ENCODE data around the gene SLC25A24.
"Not testable (repeated sequence)": the region's sequence is repeated elsewhere in the genome, so short reads cannot be mapped to it uniquely, and the experiment has no call there.

SLC25A24 gene

DNA sequence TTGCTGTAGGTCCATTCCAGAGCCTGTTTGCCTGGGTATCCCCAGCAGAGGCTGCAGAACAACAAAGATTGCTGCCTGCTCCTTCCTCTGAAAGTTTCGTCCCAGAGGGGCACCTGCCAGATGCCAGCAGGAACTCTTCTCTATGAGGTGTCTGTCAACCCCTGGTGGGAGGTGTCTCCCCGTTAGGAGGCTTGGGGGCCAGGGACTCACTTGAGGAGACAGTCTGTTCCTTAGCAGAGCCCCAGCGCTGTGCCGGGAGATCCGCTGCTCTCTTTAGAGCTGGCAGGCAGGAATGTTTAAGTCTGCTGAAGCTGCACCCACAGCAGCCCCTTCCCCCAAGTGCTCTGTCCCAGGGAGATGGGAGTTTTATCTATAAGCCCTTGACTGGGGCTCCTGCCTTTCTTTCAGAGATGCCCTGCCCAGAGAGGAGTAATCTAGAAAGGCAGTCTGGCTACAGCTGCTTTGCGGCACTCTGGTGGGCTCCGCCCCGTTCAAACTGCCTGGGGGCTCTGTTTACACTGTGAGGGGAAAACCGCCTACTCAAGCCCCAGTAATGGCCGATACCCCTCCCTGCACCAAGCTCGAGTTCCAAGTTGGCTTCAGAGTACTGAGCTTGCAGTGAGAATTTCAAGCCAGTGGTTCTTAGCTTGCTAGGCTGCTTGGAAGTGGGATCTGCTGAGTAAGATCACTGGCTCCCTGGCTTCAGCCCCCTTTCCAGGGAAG lies 8.7 kb upstream of the SLC25A24 start:
- no peaks in the 10 kb centered on the region for H3K79me2 ChIP-seq (ENCODE audit: control insufficient read depth, low read length)
- H3K4me1 ChIP-seq (ENCODE audit: control insufficient read depth, low read length), result no peaks in the 10 kb centered on the region
- H4K20me1 ChIP-seq (ENCODE audit: control insufficient read depth, insufficient read depth, low read depth, low read length), result no peaks in the 10 kb centered on the region
- H3F3A ChIP-seq (ENCODE audit: control insufficient read depth, insufficient read depth), result no peaks in the 10 kb centered on the region
- no peak overlapping the region for H3K27ac ChIP-seq (ENCODE audit: low read depth, low read length)
- no peak overlapping the region for H3K4me2 ChIP-seq (ENCODE audit: low read length)
- H3K9me3 ChIP-seq (ENCODE audit: control insufficient read depth, insufficient read depth, low read length), result no peaks in the 10 kb centered on the region
- H3K36me3 ChIP-seq (ENCODE audit: control insufficient read depth, low read length), result no peaks in the 10 kb centered on the region
- no peak for TF ChIP-seq EZH2phosphoT487 (IDR thresholded peaks at IDR 0.05; ENCODE audit: borderline replicate concordance, low read length)
- TF ChIP-seq, protein P1, sequence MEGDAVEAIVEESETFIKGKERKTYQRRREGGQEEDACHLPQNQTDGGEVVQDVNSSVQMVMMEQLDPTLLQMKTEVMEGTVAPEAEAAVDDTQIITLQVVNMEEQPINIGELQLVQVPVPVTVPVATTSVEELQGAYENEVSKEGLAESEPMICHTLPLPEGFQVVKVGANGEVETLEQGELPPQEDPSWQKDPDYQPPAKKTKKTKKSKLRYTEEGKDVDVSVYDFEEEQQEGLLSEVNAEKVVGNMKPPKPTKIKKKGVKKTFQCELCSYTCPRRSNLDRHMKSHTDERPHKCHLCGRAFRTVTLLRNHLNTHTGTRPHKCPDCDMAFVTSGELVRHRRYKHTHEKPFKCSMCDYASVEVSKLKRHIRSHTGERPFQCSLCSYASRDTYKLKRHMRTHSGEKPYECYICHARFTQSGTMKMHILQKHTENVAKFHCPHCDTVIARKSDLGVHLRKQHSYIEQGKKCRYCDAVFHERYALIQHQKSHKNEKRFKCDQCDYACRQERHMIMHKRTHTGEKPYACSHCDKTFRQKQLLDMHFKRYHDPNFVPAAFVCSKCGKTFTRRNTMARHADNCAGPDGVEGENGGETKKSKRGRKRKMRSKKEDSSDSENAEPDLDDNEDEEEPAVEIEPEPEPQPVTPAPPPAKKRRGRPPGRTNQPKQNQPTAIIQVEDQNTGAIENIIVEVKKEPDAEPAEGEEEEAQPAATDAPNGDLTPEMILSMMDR (IDR thresholded peaks at IDR 0.05; ENCODE audit: low read depth, low read length, poor library complexity, severe bottlenecking), result no peak
- H3K9me2 ChIP-seq (replicated peaks; ENCODE audit: control insufficient read depth, low read length), result no peaks in the 10 kb centered on the region
- no peaks in the 10 kb centered on the region; the same call in 1 of the 2 replicates for H3K27me3 ChIP-seq (ENCODE audit: control insufficient read depth, low read length)
- no peak overlapping the region for H3K4me3 ChIP-seq (ENCODE audit: low read length)

DNA sequence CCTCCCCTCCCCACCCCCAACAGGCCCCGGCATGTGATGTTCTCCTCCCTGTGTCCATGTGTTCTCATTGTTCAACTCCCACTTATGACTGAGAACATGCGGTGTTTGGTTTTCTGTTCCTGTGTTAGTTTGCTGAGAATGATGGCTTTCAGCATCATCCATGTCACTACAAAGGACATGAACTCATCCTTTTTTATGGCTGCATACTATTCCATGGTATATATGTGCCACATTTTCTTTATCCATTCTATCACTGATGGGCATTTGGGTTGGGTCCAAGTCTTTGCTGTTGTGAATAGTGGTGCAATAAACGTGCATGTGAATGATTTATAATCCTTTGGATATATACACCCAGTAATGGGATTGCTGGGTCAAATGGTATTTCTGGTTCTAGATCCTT lies 3.4 kb upstream of the SLC25A24 start:
- not testable (repeated sequence) for H3K4me3 ChIP-seq (ENCODE audit: low read length); H3K9me3 ChIP-seq (ENCODE audit: control insufficient read depth, insufficient read depth, low read length); H3K9me2 ChIP-seq (replicated peaks; ENCODE audit: control insufficient read depth, low read length); H4K20me1 ChIP-seq (ENCODE audit: control insufficient read depth, insufficient read depth, low read depth, low read length); H3K4me2 ChIP-seq (ENCODE audit: low read length); H3K36me3 ChIP-seq (ENCODE audit: control insufficient read depth, low read length); H3K27ac ChIP-seq (ENCODE audit: low read depth, low read length); H3K27me3 ChIP-seq (ENCODE audit: control insufficient read depth, low read length)
- Histone ChIP-seq H3F3A (ENCODE audit: control insufficient read depth, insufficient read depth) (peaks cover 11% of the 10 kb centered on the region), H3K79me2 (ENCODE audit: control insufficient read depth, low read length) (peaks cover 14% of the 10 kb centered on the region), H3K4me1 (ENCODE audit: control insufficient read depth, low read length) (peaks cover 17% of the 10 kb centered on the region)

DNA sequence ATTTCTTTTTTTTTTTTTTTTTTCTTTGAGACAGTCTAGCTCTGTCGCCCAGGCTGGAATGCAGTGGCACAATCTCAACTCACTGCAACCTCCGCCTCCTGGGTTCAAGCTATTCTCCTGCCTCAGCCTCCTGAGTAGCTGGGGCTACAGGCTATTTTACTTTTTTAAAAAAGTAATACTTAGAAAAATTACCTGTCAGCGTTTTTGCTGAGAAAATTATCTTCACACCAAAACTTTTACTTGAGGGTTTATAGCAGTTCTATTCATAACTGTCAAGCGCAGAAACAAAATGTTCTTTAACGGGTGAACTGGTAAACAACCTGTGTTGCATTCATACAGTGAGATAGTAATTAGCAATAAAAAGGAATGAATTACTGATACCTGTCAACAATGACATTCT lies 1.5 kb upstream of the SLC25A24 start:
- Histone ChIP-seq H3K9me3 (ENCODE audit: control insufficient read depth, insufficient read depth, low read length) (no peaks in the 10 kb centered on the region), H3K4me3 (ENCODE audit: low read length) (no peak overlapping the region), H3K9me2 (replicated peaks; ENCODE audit: control insufficient read depth, low read length) (no peaks in the 10 kb centered on the region), H3K4me1 (ENCODE audit: control insufficient read depth, low read length) (peaks cover 18% of the 10 kb centered on the region), H3K36me3 (ENCODE audit: control insufficient read depth, low read length) (no peaks in the 10 kb centered on the region; the same call in 1 of the 2 replicates), H3F3A (ENCODE audit: control insufficient read depth, insufficient read depth) (peaks cover 11% of the 10 kb centered on the region), H3K79me2 (ENCODE audit: control insufficient read depth, low read length) (peaks cover 15% of the 10 kb centered on the region), H4K20me1 (ENCODE audit: control insufficient read depth, insufficient read depth, low read depth, low read length) (no peaks in the 10 kb centered on the region), H3K4me2 (ENCODE audit: low read length) (no peak overlapping the region), H3K27ac (ENCODE audit: low read depth, low read length) (no peak overlapping the region), H3K27me3 (ENCODE audit: control insufficient read depth, low read length) (no peaks in the 10 kb centered on the region)
- no peak for TF ChIP-seq EZH2phosphoT487 (IDR thresholded peaks at IDR 0.05; ENCODE audit: borderline replicate concordance, low read length)
- TF ChIP-seq, protein P1 (IDR thresholded peaks at IDR 0.05; ENCODE audit: low read depth, low read length, poor library complexity, severe bottlenecking), result no peak

DNA sequence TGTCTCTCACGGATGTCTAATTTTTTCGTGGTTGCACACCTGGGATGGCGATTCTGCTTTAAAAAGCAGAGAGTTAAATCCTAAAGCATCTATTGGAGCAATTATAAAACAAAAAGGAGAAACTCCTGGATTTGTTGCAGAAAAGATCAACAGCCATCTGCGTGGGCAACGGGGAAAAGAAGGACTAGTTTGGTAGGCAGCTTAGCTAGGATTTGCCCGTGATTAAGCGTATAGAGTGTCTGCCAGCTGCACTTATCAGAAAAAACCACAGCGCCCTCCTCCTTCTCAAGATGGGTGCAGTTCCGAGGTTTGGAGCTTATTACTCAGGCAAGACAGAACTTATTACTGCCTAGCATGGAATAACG lies 526 bp upstream of the SLC25A24 start:
- Histone ChIP-seq H3K4me2 (ENCODE audit: low read length) (peak overlapping the region; percentile 73), H3K36me3 (ENCODE audit: control insufficient read depth, low read length) (peaks cover 3% of the 10 kb centered on the region; the same call in 1 of the 2 replicates), H3K4me3 (ENCODE audit: low read length) (peak overlapping the region; percentile 98), H3K27ac (ENCODE audit: low read depth, low read length) (peak overlapping the region; percentile 25; the same call in 1 of the 2 replicates), H3F3A (ENCODE audit: control insufficient read depth, insufficient read depth) (peaks cover 11% of the 10 kb centered on the region), H3K9me3 (ENCODE audit: control insufficient read depth, insufficient read depth, low read length) (no peaks in the 10 kb centered on the region), H4K20me1 (ENCODE audit: control insufficient read depth, insufficient read depth, low read depth, low read length) (no peaks in the 10 kb centered on the region), H3K9me2 (replicated peaks; ENCODE audit: control insufficient read depth, low read length) (no peaks in the 10 kb centered on the region), H3K79me2 (ENCODE audit: control insufficient read depth, low read length) (peaks cover 15% of the 10 kb centered on the region), H3K4me1 (ENCODE audit: control insufficient read depth, low read length) (peaks cover 18% of the 10 kb centered on the region), H3K27me3 (ENCODE audit: control insufficient read depth, low read length) (no peaks in the 10 kb centered on the region)
- TF ChIP-seq EZH2phosphoT487 (IDR thresholded peaks at IDR 0.05; ENCODE audit: borderline replicate concordance, low read length), result no peak
- TF ChIP-seq, protein P1 (IDR thresholded peaks at IDR 0.05; ENCODE audit: low read depth, low read length, poor library complexity, severe bottlenecking), result peak; percentile 64

Data from DOHH2 (cell line).